ENCODE measurements around the gene COX20.

- TF ChIP-seq CTCF (optimal IDR thresholded peaks at IDR 0.05 in 1 of 3, IDR thresholded peaks at IDR 0.05 in 1 of 3, conservative IDR thresholded peaks at IDR 0.05 in 1 of 3; ENCODE audit: extremely low read depth in 1 of 3, insufficient read depth in 2 of 3, low read length in 3 of 3) (no peak), EZH2 (IDR thresholded peaks at IDR 0.05; ENCODE audit: low read length) (no peak)
These were observed 5.9 kb downstream of the COX20 start for GRCh38 chr1:244841273-244841927.

Measured in keratinocyte (primary cell).